Liver (tissue), 9 donors: ENCODE measurements around the gene MAGI1. TPM values are rescaled to one million over a fixed set of nuclear protein-coding genes. Genes with fewer than 3 reads are reported as not detected.

Source experiments
- DNase-seq: peaks from one replicate; pipeline ENCODE4 v3.0.0-alpha.2; 2017; ENCODE audit warnings: low spot score
- H3K27ac ChIP-seq, 2 donors: one replicate each; pipeline ENCODE4 v1.7.0; 2013; ENCODE audit warnings: inconsistent platforms in 2 of 2, low read length in 2 of 2, control low read depth in 1 of 2, low read depth in 1 of 2, mild to moderate bottlenecking in 1 of 2
- H3K27me3 ChIP-seq, 4 donors: one replicate each; pipeline versions ENCODE4 v1.6.1 to v1.7.0; 2013; ENCODE audit warnings: low read length in 3 of 4, inconsistent platforms in 1 of 4, mild to moderate bottlenecking in 1 of 4, moderate library complexity in 1 of 4; ENCODE audit not compliant: control insufficient read depth in 4 of 4, insufficient read depth in 4 of 4
- H3K36me3 ChIP-seq, 4 donors: one replicate each; pipeline versions ENCODE4 v1.6.1 to v1.7.0; 2013; ENCODE audit warnings: low read length in 3 of 4, mild to moderate bottlenecking in 3 of 4, low read depth in 1 of 4, moderate library complexity in 1 of 4; ENCODE audit not compliant: control insufficient read depth in 4 of 4, insufficient read depth in 3 of 4
- H3K4me1 ChIP-seq, 4 donors: one replicate each; pipeline versions ENCODE4 v1.6.1 to v1.7.0; 2013; ENCODE audit warnings: low read length in 3 of 4, mild to moderate bottlenecking in 3 of 4, moderate library complexity in 1 of 4; ENCODE audit not compliant: control insufficient read depth in 4 of 4, insufficient read depth in 4 of 4
- H3K4me3 ChIP-seq, 3 donors: one replicate each; pipeline versions ENCODE4 v1.6.1 to v1.7.0; 2013; ENCODE audit warnings: low read length in 3 of 3, control low read depth in 1 of 3, low read depth in 1 of 3, mild to moderate bottlenecking in 1 of 3
- H3K9ac ChIP-seq, 2 donors: one replicate each; pipeline ENCODE4 v1.7.0; 2013; ENCODE audit warnings: low read length in 2 of 2, mild to moderate bottlenecking in 2 of 2, moderate library complexity in 2 of 2, control low read depth in 1 of 2, low read depth in 1 of 2
- H3K9me3 ChIP-seq, 4 donors: one replicate each; pipeline versions ENCODE4 v1.6.1 to v1.7.0; 2013; ENCODE audit warnings: low read length in 3 of 4; ENCODE audit not compliant: control insufficient read depth in 4 of 4
- ATF3 ChIP-seq: IDR thresholded peaks from 2 replicates; pipeline ENCODE4 v1.6.1; 2016; ENCODE audit warnings: antibody characterized with exemption
- CTCF ChIP-seq: fragments of 150-350 bp; IDR thresholded peaks from 2 replicates; pipeline ENCODE4 v1.5.1; 2017; ENCODE audit warnings: improper control_type of control experiment, low read depth, low read length; ENCODE audit not compliant: missing input control
- EGR1 ChIP-seq, 2 donors: IDR thresholded peaks; 2 replicates each; pipeline ENCODE4 v1.6.1; 2016 to 2018; ENCODE audit warnings: antibody characterized with exemption in 2 of 2, low read depth in 2 of 2
- FOXA1 ChIP-seq: IDR thresholded peaks from 2 replicates; pipeline ENCODE4 v1.6.1; 2016; ENCODE audit warnings: antibody characterized with exemption
- GABPA ChIP-seq, 2 donors: IDR thresholded peaks in 1 of 2; conservative IDR thresholded peaks in 1 of 2; 2 replicates each; pipeline ENCODE4 v1.6.1; 2016; ENCODE audit warnings: antibody characterized with exemption in 2 of 2, mild to moderate bottlenecking in 1 of 2, moderate library complexity in 1 of 2
- JUND ChIP-seq, 2 donors: IDR thresholded peaks; 2 replicates each; pipeline ENCODE4 v1.6.1; 2016; ENCODE audit warnings: antibody characterized with exemption in 2 of 2
- RAD21 ChIP-seq, 2 donors: IDR thresholded peaks; 2 replicates each; pipeline ENCODE4 v1.6.1; 2016; ENCODE audit warnings: antibody characterized with exemption in 2 of 2, mild to moderate bottlenecking in 2 of 2
- REST ChIP-seq: IDR thresholded peaks from 2 replicates; pipeline ENCODE4 v1.6.1; 2016; ENCODE audit warnings: antibody characterized with exemption, mild to moderate bottlenecking
- RXRA ChIP-seq, 2 donors: IDR thresholded peaks; 2 replicates each; pipeline ENCODE4 v1.6.1; 2017 to 2018; ENCODE audit warnings: antibody characterized with exemption in 2 of 2, mild to moderate bottlenecking in 1 of 2
- SP1 ChIP-seq: IDR thresholded peaks from 2 replicates; pipeline ENCODE4 v1.6.1; 2018; ENCODE audit warnings: antibody characterized with exemption, mild to moderate bottlenecking
- TAF1 ChIP-seq: conservative IDR thresholded peaks from 2 replicates; pipeline ENCODE4 v1.6.1; 2016; ENCODE audit warnings: antibody characterized with exemption, mild to moderate bottlenecking
- YY1 ChIP-seq: IDR thresholded peaks from 2 replicates; pipeline ENCODE4 v1.6.1; 2016; ENCODE audit warnings: antibody characterized with exemption, mild to moderate bottlenecking
- ZBTB33 ChIP-seq: IDR thresholded peaks from 2 replicates; pipeline ENCODE4 v1.6.1; 2016; ENCODE audit warnings: antibody characterized with exemption
- WGBS: extraction: QIAGEN DNeasy Blood & Tissue Kit; methylation state at CpG from one replicate; pipeline ENCODE4 v1.1.7; 2013; 5-methylcytosine and 5-hydroxymethylcytosine counted together
- polyA plus RNA-seq, 2 donors: library from polyadenylated mRNA; stranded (reverse) in 1 of 2; unstranded in 1 of 2; fragments of 200-250 nt in 1 of 2; fragments of >200 nt in 1 of 2; fragmentation: Nextera tagmentation in 1 of 2; extraction: Ambion mirVana in 1 of 2; gene quantifications; one replicate each; pipeline versions ENCODE4 v1.2.1 to v1.2.3, GENCODE V29; 2013 to 2015
- total RNA-seq, 2 donors: library from RNA; depleted of rRNA; stranded (reverse); fragments of >200 nt; gene quantifications; one replicate each; pipeline ENCODE4 v1.2.3, GENCODE V29; 2014
- donor health status: healthy.
- donor health status: healthy.
- donor health status: healthy.
- donor health status: healthy.
- donor health status: healthy.

Gene MAGI1
- total and polyA plus RNA-seq, 4 donors, result 9.6 to 68.8 (median 14.0) TPM

- 93% methylated on average over 2 of the region's 2 CpGs for WGBS
- TF ChIP-seq TAF1 (no peak), RXRA (IDR thresholded peaks at IDR 0.05) (no peak), JUND (IDR thresholded peaks at IDR 0.05) (no peak), YY1 (no peak), ATF3 (no peak)
- no peaks in the 10 kb centered on the region for H3K27me3 ChIP-seq
- no peak overlapping the region for H3K27ac ChIP-seq
- no peak for DNase-seq
- H3K9ac ChIP-seq, result no peak overlapping the region
- H3K36me3 ChIP-seq, result no peaks in the 10 kb centered on the region
- H3K4me3 ChIP-seq, result no peak overlapping the region
- H3K9me3 ChIP-seq, result no peaks in the 10 kb centered on the region
- H3K4me1 ChIP-seq, result peaks cover 0 to 6% (median 3%) of the 10 kb centered on the region in 4 donors
Observed at GRCh38 chr3:65703820-65704219, 334.9 kb downstream of the MAGI1 start.

GRCh38 chr3:65703026-65703425, 335.7 kb downstream of the MAGI1 start:
- H3K9me3 ChIP-seq, result no peaks in the 10 kb centered on the region
- no peak overlapping the region for H3K4me3 ChIP-seq
- H3K9ac ChIP-seq, result no peak overlapping the region
- no peak overlapping the region for H3K27ac ChIP-seq
- H3K36me3 ChIP-seq, result no peaks in the 10 kb centered on the region
- peaks cover 0 to 6% (median under 1%) of the 10 kb centered on the region in 4 donors for H3K4me1 ChIP-seq
- DNase-seq, result no peak
- TF ChIP-seq GABPA (IDR thresholded peaks at IDR 0.05 in 1 of 2, conservative IDR thresholded peaks at IDR 0.05 in 1 of 2) (no peak), REST (no peak), RAD21 (IDR thresholded peaks at IDR 0.05) (no peak), YY1 (no peak), RXRA (IDR thresholded peaks at IDR 0.05) (no peak), EGR1 (IDR thresholded peaks at IDR 0.05; ENCODE audit: low read depth in 2 of 2) (no peak), CTCF (no peak), SP1 (no peak), JUND (IDR thresholded peaks at IDR 0.05) (no peak), ZBTB33 (no peak), FOXA1 (no peak)
- 91% methylated on average over 5 of the region's 5 CpGs for WGBS
- no peaks in the 10 kb centered on the region for H3K27me3 ChIP-seq
